Measurements from ENCODE around the gene IL3RA.
"Not testable (repeated sequence)": the region's sequence is repeated elsewhere in the genome, so short reads cannot be mapped to it uniquely, and the experiment has no call there.

IL3RA gene

GRCh38 chrX:1307626-1308340, 28.8 kb upstream of the IL3RA start:
- no peaks in the 10 kb centered on the region for H3F3A ChIP-seq (ENCODE audit: insufficient read depth, low read length)
- no peak overlapping the region for H3K27ac ChIP-seq (ENCODE audit: low read length)

GRCh38 chrX:1308476-1308875, 28.1 kb upstream of the IL3RA start:
- TF ChIP-seq, protein P1, sequence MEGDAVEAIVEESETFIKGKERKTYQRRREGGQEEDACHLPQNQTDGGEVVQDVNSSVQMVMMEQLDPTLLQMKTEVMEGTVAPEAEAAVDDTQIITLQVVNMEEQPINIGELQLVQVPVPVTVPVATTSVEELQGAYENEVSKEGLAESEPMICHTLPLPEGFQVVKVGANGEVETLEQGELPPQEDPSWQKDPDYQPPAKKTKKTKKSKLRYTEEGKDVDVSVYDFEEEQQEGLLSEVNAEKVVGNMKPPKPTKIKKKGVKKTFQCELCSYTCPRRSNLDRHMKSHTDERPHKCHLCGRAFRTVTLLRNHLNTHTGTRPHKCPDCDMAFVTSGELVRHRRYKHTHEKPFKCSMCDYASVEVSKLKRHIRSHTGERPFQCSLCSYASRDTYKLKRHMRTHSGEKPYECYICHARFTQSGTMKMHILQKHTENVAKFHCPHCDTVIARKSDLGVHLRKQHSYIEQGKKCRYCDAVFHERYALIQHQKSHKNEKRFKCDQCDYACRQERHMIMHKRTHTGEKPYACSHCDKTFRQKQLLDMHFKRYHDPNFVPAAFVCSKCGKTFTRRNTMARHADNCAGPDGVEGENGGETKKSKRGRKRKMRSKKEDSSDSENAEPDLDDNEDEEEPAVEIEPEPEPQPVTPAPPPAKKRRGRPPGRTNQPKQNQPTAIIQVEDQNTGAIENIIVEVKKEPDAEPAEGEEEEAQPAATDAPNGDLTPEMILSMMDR (IDR thresholded peaks at IDR 0.05; ENCODE audit: low read length) = no peak

More at GRCh38 chrX:1307626-1308340, 28.8 kb upstream of the IL3RA start:
- Histone ChIP-seq H3K4me3 (ENCODE audit: low read length) (no peak overlapping the region), H3K9me3 (replicated peaks; ENCODE audit: insufficient read depth, low read length) (no peaks in the 10 kb centered on the region), H3K9me2 (replicated peaks; ENCODE audit: insufficient read depth, low read length) (no peaks in the 10 kb centered on the region), H3K4me2 (ENCODE audit: low read depth, low read length) (no peak overlapping the region), H3K36me3 (replicated peaks; ENCODE audit: insufficient read depth, low read length) (no peaks in the 10 kb centered on the region), H4K20me1 (ENCODE audit: insufficient read depth, low read length) (no peaks in the 10 kb centered on the region), H2AFZ (ENCODE audit: low read length) (no peak overlapping the region), H3K27me3 (replicated peaks; ENCODE audit: insufficient read depth, low read length) (no peaks in the 10 kb centered on the region; the same call in 1 of the 2 replicates), H3K79me2 (ENCODE audit: low read length) (no peaks in the 10 kb centered on the region), H3K9ac (ENCODE audit: low read length) (no peak overlapping the region), H3K4me1 (ENCODE audit: low read length) (no peaks in the 10 kb centered on the region)
- TF ChIP-seq EZH2phosphoT487 (IDR thresholded peaks at IDR 0.05; ENCODE audit: low read length) = no peak
- no peak for TF ChIP-seq EZH2 (optimal IDR thresholded peaks at IDR 0.05; ENCODE audit: low read depth, low read length)
- TF ChIP-seq, protein P1 (IDR thresholded peaks at IDR 0.05; ENCODE audit: low read length) = no peak
- no peak for DNase-seq

GRCh38 chrX:1308917-1309316, 27.7 kb upstream of the IL3RA start:
- H3K4me1 ChIP-seq (ENCODE audit: low read length); H3K9me3 ChIP-seq (replicated peaks; ENCODE audit: insufficient read depth, low read length); H3K4me2 ChIP-seq (ENCODE audit: low read depth, low read length); H3K27me3 ChIP-seq (replicated peaks; ENCODE audit: insufficient read depth, low read length); H2AFZ ChIP-seq (ENCODE audit: low read length); H3K36me3 ChIP-seq (replicated peaks; ENCODE audit: insufficient read depth, low read length); H3F3A ChIP-seq (ENCODE audit: insufficient read depth, low read length); H3K79me2 ChIP-seq (ENCODE audit: low read length); H3K9me2 ChIP-seq (replicated peaks; ENCODE audit: insufficient read depth, low read length); H3K9ac ChIP-seq (ENCODE audit: low read length); H3K27ac ChIP-seq (ENCODE audit: low read length); H3K4me3 ChIP-seq (ENCODE audit: low read length); DNase-seq; H4K20me1 ChIP-seq (ENCODE audit: insufficient read depth, low read length): not testable (repeated sequence)

More at GRCh38 chrX:1308476-1308875, 28.1 kb upstream of the IL3RA start:
- Histone ChIP-seq H3K27me3 (replicated peaks; ENCODE audit: insufficient read depth, low read length) (no peaks in the 10 kb centered on the region; the same call in 1 of the 2 replicates), H4K20me1 (ENCODE audit: insufficient read depth, low read length) (no peaks in the 10 kb centered on the region), H3K79me2 (ENCODE audit: low read length) (no peaks in the 10 kb centered on the region), H3K4me2 (ENCODE audit: low read depth, low read length) (no peak overlapping the region), H3F3A (ENCODE audit: insufficient read depth, low read length) (no peaks in the 10 kb centered on the region), H3K9me3 (replicated peaks; ENCODE audit: insufficient read depth, low read length) (no peaks in the 10 kb centered on the region), H3K9me2 (replicated peaks; ENCODE audit: insufficient read depth, low read length) (no peaks in the 10 kb centered on the region), H3K4me1 (ENCODE audit: low read length) (no peaks in the 10 kb centered on the region), H3K36me3 (replicated peaks; ENCODE audit: insufficient read depth, low read length) (no peaks in the 10 kb centered on the region), H3K27ac (ENCODE audit: low read length) (no peak overlapping the region), H3K4me3 (ENCODE audit: low read length) (no peak overlapping the region), H2AFZ (ENCODE audit: low read length) (no peak overlapping the region), H3K9ac (ENCODE audit: low read length) (no peak overlapping the region)
- DNase-seq = no peak

GRCh38 chrX:1313788-1314187, 22.8 kb upstream of the IL3RA start:
- Histone ChIP-seq H3K36me3 (replicated peaks; ENCODE audit: insufficient read depth, low read length) (no peaks in the 10 kb centered on the region), H3K4me1 (ENCODE audit: low read length) (no peaks in the 10 kb centered on the region), H2AFZ (ENCODE audit: low read length) (no peak overlapping the region), H3K27me3 (replicated peaks; ENCODE audit: insufficient read depth, low read length) (peaks cover 8% of the 10 kb centered on the region; the same call in 1 of the 2 replicates), H3K27ac (ENCODE audit: low read length) (no peak overlapping the region), H3K4me2 (ENCODE audit: low read depth, low read length) (no peak overlapping the region), H3K9ac (ENCODE audit: low read length) (no peak overlapping the region), H3K79me2 (ENCODE audit: low read length) (no peaks in the 10 kb centered on the region), H4K20me1 (ENCODE audit: insufficient read depth, low read length) (no peaks in the 10 kb centered on the region), H3K9me3 (replicated peaks; ENCODE audit: insufficient read depth, low read length) (no peaks in the 10 kb centered on the region), H3K4me3 (ENCODE audit: low read length) (no peak overlapping the region), H3K9me2 (replicated peaks; ENCODE audit: insufficient read depth, low read length) (no peaks in the 10 kb centered on the region), H3F3A (ENCODE audit: insufficient read depth, low read length) (no peaks in the 10 kb centered on the region)
- TF ChIP-seq, protein P1 (IDR thresholded peaks at IDR 0.05; ENCODE audit: low read length) = no peak
- TF ChIP-seq EZH2 (optimal IDR thresholded peaks at IDR 0.05; ENCODE audit: low read depth, low read length) (no peak), EZH2phosphoT487 (IDR thresholded peaks at IDR 0.05; ENCODE audit: low read length) (no peak)
- no peak for DNase-seq

Measured in MM.1S (cell line).